ENCODE data around the gene TYK2. TPM values are rescaled to one million over a fixed set of nuclear protein-coding genes. Genes with fewer than 3 reads are reported as not detected.

TYK2 gene
- total RNA-seq, 1 donor from 2014 or later: 143 TPM

DNA sequence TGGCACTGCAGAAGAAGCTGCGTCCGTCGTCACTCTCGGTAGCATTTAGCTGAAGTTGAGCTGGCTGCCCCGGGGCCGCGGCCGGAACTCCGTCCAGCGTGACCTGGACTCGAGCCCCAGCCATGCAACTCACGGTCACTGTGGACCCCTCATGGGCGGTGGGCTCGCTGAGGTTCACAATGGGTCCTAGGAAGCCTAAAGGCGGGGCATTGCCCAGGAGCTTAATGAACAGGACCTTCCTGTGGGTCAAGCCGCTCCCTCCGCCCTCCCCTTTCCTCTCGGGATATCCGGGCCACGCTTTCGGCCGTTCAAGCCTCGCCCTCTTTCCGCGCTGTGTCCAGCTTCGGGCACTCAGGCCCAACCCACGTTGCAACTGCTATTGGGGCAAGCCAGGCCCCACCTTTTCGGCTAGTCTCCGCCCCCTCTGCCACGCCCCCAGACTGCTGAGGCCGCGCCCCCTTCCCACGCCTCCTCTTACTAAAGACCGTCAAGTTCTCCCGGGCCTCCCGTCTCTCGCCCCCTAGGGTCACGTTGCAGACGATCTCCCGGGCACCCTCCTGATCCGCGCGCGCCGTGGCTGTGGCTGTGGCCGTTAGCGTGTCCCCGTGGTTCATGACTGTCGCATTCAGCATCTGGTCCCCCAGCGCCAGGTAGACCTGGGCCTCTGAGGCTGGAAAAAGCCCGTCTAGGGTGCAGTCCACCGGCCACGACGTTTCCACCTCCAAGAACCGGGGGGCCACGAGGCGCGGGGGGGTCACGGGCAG lies 45.6 kb downstream of the TYK2 start:
- H3K36me3 Mint-ChIP-seq (ENCODE audit: low read depth, unreplicated experiment): peaks cover 18% of the 10 kb centered on the region
- peaks cover 17% of the 10 kb centered on the region for H3K27me3 Mint-ChIP-seq (ENCODE audit: unreplicated experiment)
- peaks cover 13% of the 10 kb centered on the region for H3K4me1 Mint-ChIP-seq (ENCODE audit: unreplicated experiment)
- peak overlapping the region; percentile 96 for H3K4me3 Mint-ChIP-seq (ENCODE audit: unreplicated experiment)
- no peaks in the 10 kb centered on the region for H3K9me3 Mint-ChIP-seq (ENCODE audit: unreplicated experiment)
- peak; percentile 97 for DNase-seq (ENCODE audit: low spot score)
- TF ChIP-seq, protein P1, sequence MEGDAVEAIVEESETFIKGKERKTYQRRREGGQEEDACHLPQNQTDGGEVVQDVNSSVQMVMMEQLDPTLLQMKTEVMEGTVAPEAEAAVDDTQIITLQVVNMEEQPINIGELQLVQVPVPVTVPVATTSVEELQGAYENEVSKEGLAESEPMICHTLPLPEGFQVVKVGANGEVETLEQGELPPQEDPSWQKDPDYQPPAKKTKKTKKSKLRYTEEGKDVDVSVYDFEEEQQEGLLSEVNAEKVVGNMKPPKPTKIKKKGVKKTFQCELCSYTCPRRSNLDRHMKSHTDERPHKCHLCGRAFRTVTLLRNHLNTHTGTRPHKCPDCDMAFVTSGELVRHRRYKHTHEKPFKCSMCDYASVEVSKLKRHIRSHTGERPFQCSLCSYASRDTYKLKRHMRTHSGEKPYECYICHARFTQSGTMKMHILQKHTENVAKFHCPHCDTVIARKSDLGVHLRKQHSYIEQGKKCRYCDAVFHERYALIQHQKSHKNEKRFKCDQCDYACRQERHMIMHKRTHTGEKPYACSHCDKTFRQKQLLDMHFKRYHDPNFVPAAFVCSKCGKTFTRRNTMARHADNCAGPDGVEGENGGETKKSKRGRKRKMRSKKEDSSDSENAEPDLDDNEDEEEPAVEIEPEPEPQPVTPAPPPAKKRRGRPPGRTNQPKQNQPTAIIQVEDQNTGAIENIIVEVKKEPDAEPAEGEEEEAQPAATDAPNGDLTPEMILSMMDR (IDR thresholded peaks at IDR 0.05; ENCODE audit: unreplicated experiment): no peak
- H3K27ac Mint-ChIP-seq (ENCODE audit: unreplicated experiment): peak overlapping the region; percentile 74

DNA sequence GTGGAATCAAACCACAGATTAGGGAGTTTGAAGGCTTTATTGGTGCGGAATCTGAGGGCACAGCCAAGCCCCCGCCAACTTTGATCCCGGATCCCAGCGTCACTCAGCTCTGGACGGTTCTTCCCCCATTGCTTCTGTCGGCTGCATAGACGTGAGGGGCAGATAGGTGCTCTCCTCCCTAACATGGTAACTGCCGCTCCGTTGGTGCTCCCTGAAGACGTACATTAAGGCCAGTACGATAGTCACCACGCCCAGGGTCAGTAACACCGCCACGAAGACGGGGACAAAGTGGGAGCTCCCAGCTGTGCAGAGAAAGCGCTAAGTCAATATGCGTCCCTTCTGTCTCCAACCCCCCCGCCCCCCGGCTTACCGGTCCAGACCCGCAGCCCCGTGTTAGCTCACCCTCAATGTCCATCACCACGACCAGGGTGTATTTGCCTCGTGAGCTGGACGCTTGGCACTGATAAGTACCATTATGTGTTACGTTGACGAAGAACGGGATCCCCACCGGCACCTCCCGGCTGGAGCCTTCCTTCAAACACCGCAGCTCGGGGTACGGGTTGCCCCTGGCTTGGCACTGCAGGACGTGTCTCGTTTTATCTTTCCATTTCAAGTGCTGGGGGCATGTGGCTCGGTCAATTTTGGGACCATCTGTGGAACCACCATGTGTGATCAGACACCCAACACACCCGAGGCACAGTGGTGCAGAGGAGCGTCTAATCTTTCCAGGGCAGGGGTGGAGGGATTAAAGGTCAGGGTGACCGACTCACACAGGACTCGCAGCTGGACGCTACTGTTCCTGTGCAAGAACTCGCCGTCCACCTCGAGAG lies 46.4 kb downstream of the TYK2 start:
- Mint-ChIP-seq H3K36me3 (ENCODE audit: low read depth, unreplicated experiment) (peaks cover 18% of the 10 kb centered on the region), H3K4me1 (ENCODE audit: unreplicated experiment) (peaks cover 11% of the 10 kb centered on the region), H3K27ac (ENCODE audit: unreplicated experiment) (peak overlapping the region; percentile 92), H3K4me3 (ENCODE audit: unreplicated experiment) (peak overlapping the region; percentile 96), H3K27me3 (ENCODE audit: unreplicated experiment) (peaks cover 20% of the 10 kb centered on the region), H3K9me3 (ENCODE audit: unreplicated experiment) (no peaks in the 10 kb centered on the region)
- TF ChIP-seq, protein P1 (IDR thresholded peaks at IDR 0.05; ENCODE audit: unreplicated experiment): no peak
- DNase-seq (ENCODE audit: low spot score): peak; percentile 25

DNA sequence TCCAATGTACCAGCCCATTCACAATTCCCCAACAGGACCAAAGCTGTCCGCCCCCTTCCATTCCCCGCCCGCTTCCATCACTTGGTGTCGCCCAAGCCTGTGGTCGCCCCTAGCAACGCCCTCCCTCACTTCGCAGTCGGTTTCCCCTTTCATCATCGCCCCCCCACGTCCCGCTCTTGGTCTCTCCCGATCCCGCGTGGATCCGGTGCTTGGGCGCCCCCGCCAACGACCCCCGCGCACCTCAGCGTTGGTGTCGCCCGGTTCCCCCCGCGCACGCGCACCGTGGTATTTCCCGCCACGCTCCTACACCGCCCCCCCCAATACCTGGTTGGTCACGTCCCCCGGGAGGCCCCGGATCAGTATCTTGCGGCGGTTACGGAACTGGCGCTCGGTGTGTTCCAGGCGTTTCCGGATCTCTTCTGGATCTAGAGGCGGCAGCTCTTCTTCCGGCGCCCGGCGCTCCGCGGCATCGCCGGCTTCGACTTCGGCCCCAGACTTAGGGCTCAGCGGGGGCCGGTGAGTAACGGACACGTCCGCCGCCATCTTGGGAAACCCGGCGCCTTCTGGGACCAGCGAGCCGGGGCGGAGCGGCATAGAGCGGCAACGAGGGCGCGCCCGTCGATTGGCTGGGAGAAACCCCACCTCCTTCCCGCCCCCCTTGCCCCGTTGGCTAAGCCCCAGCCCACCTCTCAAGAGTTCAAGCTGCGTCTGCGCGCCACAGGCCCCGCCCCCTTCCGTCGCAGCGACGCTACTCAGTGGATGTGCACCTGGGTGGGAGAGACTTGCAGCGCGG lies 47.2 kb downstream of the TYK2 start, which contains the start of gene RAVER1:
Gene RAVER1, minus strand, starts transcription at position 565 of the 793 bp plus-strand sequence. Its CDS starts 22 bp downstream, at position 543.
- DNase-seq (ENCODE audit: low spot score): peak; percentile 97
- Mint-ChIP-seq H3K27ac (ENCODE audit: unreplicated experiment) (peak within 1 kb of the TSS; percentile 92), H3K9me3 (ENCODE audit: unreplicated experiment) (no peaks in the 10 kb centered on the region), H3K4me1 (ENCODE audit: unreplicated experiment) (peaks cover 9% of the 10 kb centered on the region), H3K27me3 (ENCODE audit: unreplicated experiment) (peaks cover 14% of the 10 kb centered on the region), H3K36me3 (ENCODE audit: low read depth, unreplicated experiment) (peaks cover 17% of the 10 kb centered on the region), H3K4me3 (ENCODE audit: unreplicated experiment) (peak within 1 kb of the TSS; percentile 96)
- TF ChIP-seq, protein P1 (IDR thresholded peaks at IDR 0.05; ENCODE audit: unreplicated experiment): no peak

DNA sequence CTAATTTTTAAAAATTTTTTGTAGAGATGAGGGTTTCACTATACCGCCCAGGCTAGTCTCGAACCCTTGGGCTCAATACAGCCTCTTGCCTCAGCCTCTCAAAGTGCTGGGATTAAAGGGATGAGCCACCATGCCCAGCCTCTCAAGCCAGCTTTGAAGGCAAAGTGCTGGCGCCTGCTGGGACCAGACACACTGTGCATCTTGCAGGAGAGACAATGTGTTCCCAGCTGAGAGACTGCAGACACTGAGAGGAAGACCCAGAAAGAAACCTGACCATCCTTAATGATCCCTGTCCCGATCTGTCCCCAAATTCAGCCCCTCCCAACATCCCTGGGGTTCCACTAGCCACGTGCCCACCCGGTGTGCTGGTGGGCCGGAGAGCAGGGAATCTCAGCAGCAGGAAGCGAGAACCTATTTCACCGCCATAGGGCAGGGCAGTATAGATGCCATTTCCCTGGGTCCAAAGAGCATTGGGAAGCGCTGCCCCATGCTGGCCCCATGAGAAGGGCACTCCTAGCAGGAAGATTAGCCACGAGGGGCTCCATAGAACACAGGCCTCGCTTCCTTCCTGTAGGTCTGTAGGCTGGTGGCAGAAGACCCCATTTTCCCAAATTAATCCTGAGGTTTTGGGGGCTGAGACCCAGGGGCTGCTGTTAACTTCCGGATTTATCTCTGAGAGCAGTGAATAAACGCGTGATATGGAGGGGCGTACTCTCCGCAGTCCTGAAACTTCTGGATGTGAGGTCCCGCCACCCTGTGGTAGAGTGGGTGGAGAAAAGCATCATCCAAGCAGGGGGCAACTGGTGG lies 48.0 kb downstream of the TYK2 start:
- H3K27ac Mint-ChIP-seq (ENCODE audit: unreplicated experiment): peak overlapping the region; percentile 92
- H3K4me1 Mint-ChIP-seq (ENCODE audit: unreplicated experiment): peaks cover 9% of the 10 kb centered on the region
- peaks cover 14% of the 10 kb centered on the region for H3K27me3 Mint-ChIP-seq (ENCODE audit: unreplicated experiment)
- no peaks in the 10 kb centered on the region for H3K9me3 Mint-ChIP-seq (ENCODE audit: unreplicated experiment)
- peak; percentile 18 for DNase-seq (ENCODE audit: low spot score)
- peak overlapping the region; percentile 96 for H3K4me3 Mint-ChIP-seq (ENCODE audit: unreplicated experiment)
- peaks cover 21% of the 10 kb centered on the region for H3K36me3 Mint-ChIP-seq (ENCODE audit: low read depth, unreplicated experiment)
- TF ChIP-seq, protein P1 (IDR thresholded peaks at IDR 0.05; ENCODE audit: unreplicated experiment): no peak
